Measurements from ENCODE around the gene MTMR3. TPM values are rescaled to one million over a fixed set of nuclear protein-coding genes. Genes with fewer than 3 reads are reported as not detected.

The MTMR3 gene
- total RNA-seq, 2 experiments from 2014 or later, result 57.8 to 60.6 TPM

DNA sequence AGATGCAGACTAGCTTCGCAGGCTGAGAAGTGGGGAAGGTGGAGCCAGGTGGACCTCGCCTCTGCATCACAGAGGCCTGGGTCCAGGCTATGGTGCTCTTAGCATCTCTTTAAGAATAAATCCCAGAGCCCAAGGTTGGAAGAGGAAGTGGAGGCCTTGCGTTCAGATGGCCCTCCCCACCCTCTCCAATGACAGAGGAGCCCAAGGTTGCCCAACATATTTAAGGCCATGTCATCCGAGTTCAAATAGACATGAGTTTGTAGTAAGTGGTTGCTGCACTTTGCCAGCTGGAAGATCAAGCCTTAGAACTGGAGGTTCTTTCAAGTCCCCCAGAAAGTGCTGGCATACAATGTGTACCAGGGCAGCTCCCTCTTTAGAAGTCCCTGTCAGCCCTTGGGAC, 150.2 kb downstream of the MTMR3 start:
- DNase-seq, result no peak
- Mint-ChIP-seq H3K36me3 (ENCODE audit: low read depth) (peaks cover 3% of the 10 kb centered on the region), H3K9me3 (no peaks in the 10 kb centered on the region), H3K27ac (no peak overlapping the region), H3K27me3 (no peaks in the 10 kb centered on the region), H3K4me1 (ENCODE audit: low read depth) (no peaks in the 10 kb centered on the region), H3K4me3 (no peak overlapping the region)
- Histone ChIP-seq H3K4me3 (ENCODE audit: low read length) (no peak overlapping the region), H3K4me1 (ENCODE audit: insufficient read depth, low read length) (no peaks in the 10 kb centered on the region), H3K9me3 (ENCODE audit: control insufficient read depth in 1 of 2, insufficient read depth in 1 of 2, low read length in 2 of 2) (no peaks in the 10 kb centered on the region), H3K27me3 (ENCODE audit: control insufficient read depth in 1 of 2, insufficient read depth in 2 of 2, low read length in 2 of 2) (no peaks in the 10 kb centered on the region), H3K36me3 (ENCODE audit: insufficient read depth, low read length) (peaks cover under 1% of the 10 kb centered on the region), H3K27ac (ENCODE audit: low read depth in 1 of 2, low read length in 2 of 2) (no peak overlapping the region)
- ChIA-PET CTCF (interaction anchor here (0.6 kb wide), 1 partner anchor 1868 kb away, joined by 3 read pairs; no protein-coding TSS in a partner anchor), POLR2A (interaction anchor here (0.5 kb wide), 1 partner anchor 24 kb away, joined by 3 read pairs; no protein-coding TSS in a partner anchor)
- intact Hi-C loops (cut with DNase I, micrococcal nuclease), result no loop called here
- TF ChIP-seq, protein P1, sequence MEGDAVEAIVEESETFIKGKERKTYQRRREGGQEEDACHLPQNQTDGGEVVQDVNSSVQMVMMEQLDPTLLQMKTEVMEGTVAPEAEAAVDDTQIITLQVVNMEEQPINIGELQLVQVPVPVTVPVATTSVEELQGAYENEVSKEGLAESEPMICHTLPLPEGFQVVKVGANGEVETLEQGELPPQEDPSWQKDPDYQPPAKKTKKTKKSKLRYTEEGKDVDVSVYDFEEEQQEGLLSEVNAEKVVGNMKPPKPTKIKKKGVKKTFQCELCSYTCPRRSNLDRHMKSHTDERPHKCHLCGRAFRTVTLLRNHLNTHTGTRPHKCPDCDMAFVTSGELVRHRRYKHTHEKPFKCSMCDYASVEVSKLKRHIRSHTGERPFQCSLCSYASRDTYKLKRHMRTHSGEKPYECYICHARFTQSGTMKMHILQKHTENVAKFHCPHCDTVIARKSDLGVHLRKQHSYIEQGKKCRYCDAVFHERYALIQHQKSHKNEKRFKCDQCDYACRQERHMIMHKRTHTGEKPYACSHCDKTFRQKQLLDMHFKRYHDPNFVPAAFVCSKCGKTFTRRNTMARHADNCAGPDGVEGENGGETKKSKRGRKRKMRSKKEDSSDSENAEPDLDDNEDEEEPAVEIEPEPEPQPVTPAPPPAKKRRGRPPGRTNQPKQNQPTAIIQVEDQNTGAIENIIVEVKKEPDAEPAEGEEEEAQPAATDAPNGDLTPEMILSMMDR (IDR thresholded peaks at IDR 0.05), result no peak
- no peak for ATAC-seq (ENCODE audit: poor library complexity)

DNA sequence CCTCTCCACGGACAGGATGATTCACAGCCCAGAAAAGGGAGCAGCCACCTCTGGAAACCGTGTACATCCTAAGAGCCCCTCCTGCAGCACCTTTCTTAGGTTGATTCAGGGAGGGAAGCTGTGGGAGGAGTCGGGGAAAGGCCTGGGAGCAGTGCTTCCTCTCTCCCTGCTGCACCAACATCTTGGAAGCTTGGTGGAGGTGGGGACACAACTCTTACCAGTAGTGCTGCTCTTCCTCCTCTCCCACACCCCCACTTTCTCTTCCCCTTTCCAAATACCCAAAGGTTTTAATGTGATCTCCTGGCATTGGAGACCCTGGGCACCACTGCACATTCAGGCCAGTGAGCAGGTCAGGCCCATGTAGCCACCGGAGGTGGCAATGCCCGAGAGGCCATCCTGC, 150.9 kb downstream of the MTMR3 start:
- H3K4me1 ChIP-seq (ENCODE audit: insufficient read depth, low read length), result no peaks in the 10 kb centered on the region
- no peaks in the 10 kb centered on the region for H3K9me3 Mint-ChIP-seq
- no peak overlapping the region for H3K4me3 ChIP-seq (ENCODE audit: low read length)
- no peaks in the 10 kb centered on the region for H3K4me1 Mint-ChIP-seq (ENCODE audit: low read depth)
- no peaks in the 10 kb centered on the region for H3K27me3 Mint-ChIP-seq
- POLR2A ChIA-PET, result interaction anchor here (0.5 kb wide), 1 partner anchor 23 kb away, joined by 3 read pairs; no protein-coding TSS in a partner anchor
- CTCF ChIA-PET, result interaction anchor here (0.6 kb wide), 2 partner anchors 1867 to 1874 kb away, joined by 3 read pairs; no protein-coding TSS in a partner anchor
- H3K4me3 Mint-ChIP-seq, result no peak overlapping the region
- H3K27ac ChIP-seq (ENCODE audit: low read depth in 1 of 2, low read length in 2 of 2), result no peak overlapping the region
- no peaks in the 10 kb centered on the region for H3K36me3 Mint-ChIP-seq (ENCODE audit: low read depth)
- no peaks in the 10 kb centered on the region for H3K27me3 ChIP-seq (ENCODE audit: control insufficient read depth in 1 of 2, insufficient read depth in 2 of 2, low read length in 2 of 2)
- no peaks in the 10 kb centered on the region for H3K9me3 ChIP-seq (ENCODE audit: control insufficient read depth in 1 of 2, insufficient read depth in 1 of 2, low read length in 2 of 2)
- H3K27ac Mint-ChIP-seq, result no peak overlapping the region
- intact Hi-C loops (cut with DNase I, micrococcal nuclease), result no loop called here
- no peak for DNase-seq
- TF ChIP-seq, protein P1 (IDR thresholded peaks at IDR 0.05), result no peak
- ATAC-seq (ENCODE audit: poor library complexity), result no peak
- no peaks in the 10 kb centered on the region for H3K36me3 ChIP-seq (ENCODE audit: insufficient read depth, low read length)

DNA sequence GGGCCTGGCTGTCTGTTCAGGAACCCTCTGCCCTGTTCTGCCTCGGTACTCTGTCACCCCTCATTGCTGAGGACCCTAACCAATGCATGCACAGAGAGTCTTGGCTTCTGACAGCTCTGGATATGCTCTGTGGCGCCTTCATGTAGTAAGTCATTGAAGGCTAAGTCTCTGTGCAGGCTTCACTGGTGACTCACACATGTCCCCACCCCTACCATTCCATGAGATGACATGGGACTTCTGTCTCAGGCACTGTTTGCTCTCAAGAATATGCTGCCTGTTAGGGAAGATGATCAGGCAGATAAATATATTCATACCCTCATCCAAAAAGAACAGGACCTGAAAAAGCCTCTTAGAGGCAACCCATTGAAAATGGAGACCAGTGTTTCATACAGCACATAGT, 153.7 kb downstream of the MTMR3 start:
- ChIA-PET POLR2A (interaction anchor here (1.4 kb wide), 1 partner anchor 9 kb away, joined by 3 read pairs; no protein-coding TSS in a partner anchor), CTCF (no interaction called here)
- no peaks in the 10 kb centered on the region for H3K27me3 ChIP-seq (ENCODE audit: control insufficient read depth in 1 of 2, insufficient read depth in 2 of 2, low read length in 2 of 2)
- ATAC-seq (ENCODE audit: poor library complexity), result no peak
- no peaks in the 10 kb centered on the region for H3K4me1 ChIP-seq (ENCODE audit: insufficient read depth, low read length)
- TF ChIP-seq, protein P1 (IDR thresholded peaks at IDR 0.05), result no peak
- no peak overlapping the region for H3K27ac ChIP-seq (ENCODE audit: low read depth in 1 of 2, low read length in 2 of 2)
- no peaks in the 10 kb centered on the region for H3K4me1 Mint-ChIP-seq (ENCODE audit: low read depth)
- DNase-seq, result no peak
- no peaks in the 10 kb centered on the region for H3K36me3 ChIP-seq (ENCODE audit: insufficient read depth, low read length)
- intact Hi-C loops (cut with DNase I, micrococcal nuclease), result no loop called here
- H3K9me3 ChIP-seq (ENCODE audit: control insufficient read depth in 1 of 2, insufficient read depth in 1 of 2, low read length in 2 of 2), result no peaks in the 10 kb centered on the region
- no peaks in the 10 kb centered on the region for H3K27me3 Mint-ChIP-seq
- H3K4me3 ChIP-seq (ENCODE audit: low read length), result no peak overlapping the region
- H3K27ac Mint-ChIP-seq, result no peak overlapping the region
- H3K36me3 Mint-ChIP-seq (ENCODE audit: low read depth), result no peaks in the 10 kb centered on the region
- H3K9me3 Mint-ChIP-seq, result no peaks in the 10 kb centered on the region
- no peak overlapping the region for H3K4me3 Mint-ChIP-seq

All from CD4-positive, alpha-beta T cell (primary cell).